H7 (cell line): ENCODE data around the gene MBNL2. TPM values are rescaled to one million over a fixed set of nuclear protein-coding genes. Genes with fewer than 3 reads are reported as not detected.
A peak's percentile ranks its signal among the peaks of the same experiment; 100 is the strongest.

Source experiments
- DNase-seq: peaks from one replicate; pipeline ENCODE4 v3.0.0; 2012
- H3K27me3 ChIP-seq: 2 replicates; pipeline ENCODE4 v1.6.0; 2011; ENCODE audit warnings: mild to moderate bottlenecking, low read length; ENCODE audit not compliant: control insufficient read depth, insufficient read depth
- H3K36me3 ChIP-seq: replicated peaks from 2 replicates; pipeline ENCODE4 v1.5.1; 2011; ENCODE audit warnings: low read length; ENCODE audit not compliant: control insufficient read depth, insufficient read depth
- H3K4me3 ChIP-seq: 2 replicates; pipeline ENCODE4 v1.5.1; 2011; ENCODE audit warnings: low read depth, mild to moderate bottlenecking, control low read depth, low read length, moderate library complexity; ENCODE audit not compliant: insufficient read depth
- total RNA-seq: library from RNA; depleted of rRNA; stranded (reverse); fragments of >200 nt; shearing (Covaris generic); gene quantifications from 2 replicates; pipeline ENCODE4 v1.2.3, GENCODE V29; 2014

Gene MBNL2
- total RNA-seq, 1 experiment from 2014 or later = 1.0 TPM

GRCh38 chr13:97248243-97248642, 26.1 kb downstream of the MBNL2 start:
- Histone ChIP-seq H3K4me3 (no peak overlapping the region), H3K27me3 (no peaks in the 10 kb centered on the region), H3K36me3 (no peaks in the 10 kb centered on the region)
- no peak for DNase-seq

- H3K4me3 ChIP-seq = no peak overlapping the region
- no peak for DNase-seq
- H3K36me3 ChIP-seq = no peaks in the 10 kb centered on the region
- H3K27me3 ChIP-seq = no peaks in the 10 kb centered on the region
These were observed 27.1 kb downstream of the MBNL2 start for GRCh38 chr13:97249093-97249795.

- Histone ChIP-seq H3K27me3 (no peaks in the 10 kb centered on the region), H3K4me3 (no peak overlapping the region), H3K36me3 (no peaks in the 10 kb centered on the region)
- peak; percentile 32 for DNase-seq
These were observed 27.8 kb downstream of the MBNL2 start for GRCh38 chr13:97249796-97250495.

- Histone ChIP-seq H3K4me3 (no peak overlapping the region), H3K36me3 (no peaks in the 10 kb centered on the region)
- DNase-seq = no peak
These were observed 28.4 kb downstream of the MBNL2 start for GRCh38 chr13:97250560-97250959.

GRCh38 chr13:97252735-97253134, 30.6 kb downstream of the MBNL2 start:
- DNase-seq = no peak
- Histone ChIP-seq H3K4me3 (no peak overlapping the region), H3K36me3 (no peaks in the 10 kb centered on the region), H3K27me3 (no peaks in the 10 kb centered on the region)

More at GRCh38 chr13:97250560-97250959, 28.4 kb downstream of the MBNL2 start:
- no peaks in the 10 kb centered on the region for H3K27me3 ChIP-seq

DNA sequence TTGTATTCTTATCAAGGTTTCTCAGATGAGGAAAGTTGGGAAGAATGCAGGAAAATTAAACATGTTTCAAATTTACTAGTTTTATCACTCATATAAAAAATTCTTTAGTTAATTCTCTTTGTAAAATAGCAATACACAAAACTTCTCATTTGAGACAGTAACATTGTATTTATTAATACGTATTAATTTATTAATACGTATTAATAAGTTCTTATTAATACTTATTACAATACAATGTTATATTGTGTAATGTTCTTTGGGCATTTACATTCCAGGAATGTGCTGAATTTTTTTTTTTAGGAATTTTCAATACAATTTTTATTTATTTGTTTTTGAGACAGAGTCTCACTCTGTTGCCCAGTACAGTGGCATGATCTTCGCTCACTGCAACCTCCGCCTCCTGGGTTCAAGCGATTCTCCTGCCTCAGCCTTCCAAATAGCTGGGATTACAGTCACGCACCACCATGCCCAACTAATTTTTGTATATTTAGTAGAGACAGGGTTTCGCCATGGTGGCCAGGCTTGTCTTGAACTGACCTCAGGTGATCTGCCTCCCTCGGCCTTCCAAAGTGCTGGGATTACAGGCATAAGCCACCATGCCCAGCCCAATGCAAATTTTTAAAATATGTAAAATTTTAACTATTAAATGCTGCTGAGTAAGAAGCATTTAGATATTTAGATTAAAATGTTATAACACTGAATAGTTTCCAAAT, 31.6 kb downstream of the MBNL2 start:
- no peaks in the 10 kb centered on the region for H3K27me3 ChIP-seq
- no peaks in the 10 kb centered on the region for H3K36me3 ChIP-seq
- DNase-seq = no peak
- no peak overlapping the region for H3K4me3 ChIP-seq

DNA sequence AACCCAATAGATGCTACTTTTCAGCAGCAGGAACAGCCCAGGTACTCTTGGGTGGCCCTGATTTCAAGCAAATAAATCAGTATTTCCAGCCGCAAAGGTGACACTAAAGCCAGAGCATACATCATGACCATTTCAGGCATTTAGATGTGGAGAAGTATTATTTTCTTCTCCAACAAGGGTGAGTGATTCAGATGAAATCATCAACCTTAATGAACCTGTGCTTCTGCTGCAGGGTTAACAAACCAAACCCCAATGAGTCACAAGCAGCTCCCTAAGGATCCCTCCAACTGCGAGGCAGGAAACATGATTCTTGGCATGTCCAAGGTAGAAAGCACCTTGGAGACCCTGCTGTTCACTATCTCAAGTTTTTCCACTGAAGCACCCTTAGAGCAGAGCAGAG, 32.7 kb downstream of the MBNL2 start:
- H3K4me3 ChIP-seq = no peak overlapping the region
- no peaks in the 10 kb centered on the region for H3K36me3 ChIP-seq
- no peaks in the 10 kb centered on the region for H3K27me3 ChIP-seq
- DNase-seq = no peak

GRCh38 chr13:97255515-97256021, 33.4 kb downstream of the MBNL2 start:
- no peak for DNase-seq
- H3K27me3 ChIP-seq = no peaks in the 10 kb centered on the region
- no peak overlapping the region for H3K4me3 ChIP-seq
- H3K36me3 ChIP-seq = no peaks in the 10 kb centered on the region

GRCh38 chr13:97256343-97256783, 34.2 kb downstream of the MBNL2 start:
- DNase-seq = no peak
- H3K4me3 ChIP-seq = no peak overlapping the region
- no peaks in the 10 kb centered on the region for H3K36me3 ChIP-seq
- no peaks in the 10 kb centered on the region for H3K27me3 ChIP-seq

DNA sequence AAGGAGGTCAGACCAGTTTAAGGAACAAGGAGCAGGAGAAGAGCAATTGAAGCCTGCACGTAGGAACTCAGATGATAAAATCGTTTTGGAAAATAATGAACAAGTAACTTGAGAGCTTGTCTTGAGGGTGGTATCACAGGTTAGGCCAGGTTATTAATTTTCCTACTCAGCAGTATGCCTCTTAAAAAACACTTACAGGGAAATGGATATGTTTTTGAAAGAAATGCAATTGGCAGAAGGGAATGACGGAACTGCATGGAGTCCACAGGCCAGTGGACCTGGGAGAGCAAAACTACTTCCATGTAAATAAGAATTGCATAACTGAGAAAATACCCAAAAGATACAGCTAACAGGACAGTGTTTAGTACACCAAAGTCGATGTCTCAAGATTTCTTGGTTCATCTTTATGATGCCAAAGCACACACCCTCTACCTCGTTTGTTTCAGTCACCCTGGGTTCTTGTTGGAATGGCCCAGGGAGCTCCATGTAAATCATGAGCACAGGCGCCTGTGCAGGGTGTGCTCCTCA, 35.2 kb downstream of the MBNL2 start:
- Histone ChIP-seq H3K4me3 (no peak overlapping the region), H3K27me3 (no peaks in the 10 kb centered on the region), H3K36me3 (no peaks in the 10 kb centered on the region)
- no peak for DNase-seq

GRCh38 chr13:97257800-97258799, 36.0 kb downstream of the MBNL2 start:
- peak; percentile 65 for DNase-seq
- H3K36me3 ChIP-seq = no peaks in the 10 kb centered on the region

GRCh38 chr13:97258801-97259200, 36.7 kb downstream of the MBNL2 start:
- no peaks in the 10 kb centered on the region for H3K36me3 ChIP-seq
- DNase-seq = no peak
- H3K27me3 ChIP-seq = no peaks in the 10 kb centered on the region
- no peak overlapping the region for H3K4me3 ChIP-seq

More at GRCh38 chr13:97257800-97258799, 36.0 kb downstream of the MBNL2 start:
- Histone ChIP-seq H3K4me3 (no peak overlapping the region), H3K27me3 (no peaks in the 10 kb centered on the region)

GRCh38 chr13:97259410-97259797, 37.3 kb downstream of the MBNL2 start:
- no peaks in the 10 kb centered on the region for H3K36me3 ChIP-seq
- H3K4me3 ChIP-seq = no peak overlapping the region
- DNase-seq = no peak
- no peaks in the 10 kb centered on the region for H3K27me3 ChIP-seq
